ENCODE measurements around the gene RNF113B.

GRCh38 chr13:98201189-98201588 lies 24.1 kb upstream of the RNF113B start:
- no peak for TF ChIP-seq CTCF (conservative IDR thresholded peaks at IDR 0.05; ENCODE audit: low read length)
- TF ChIP-seq EZH2phosphoT487 (IDR thresholded peaks at IDR 0.05; ENCODE audit: borderline replicate concordance, low read depth, low read length), result no peak

Measured in OCI-LY7 (cell line).